WTC11 (cell line): ENCODE results near the gene LINC00632. TPM values are rescaled to one million over a fixed set of nuclear protein-coding genes. Genes with fewer than 3 reads are reported as not detected.

ENCODE experiments used
- ATAC-seq: fragments of 200-7000 bp; cut with Tn5 transposase; 2 replicates; pipeline ENCODE4 v1.10.0; 2021; ENCODE audit warnings: mild to moderate bottlenecking, moderate library complexity
- CTCF ChIA-PET: fragments of 300-600 bp; sonication (Branson Sonifier 250); formaldehyde crosslinking; loops from one replicate; lab custom pipeline; 2021; ENCODE audit warnings: antibody characterized with exemption; lab: Charles Lee
- POLR2A ChIA-PET: fragments of 350-600 bp; sonication (Branson Sonifier 250); formaldehyde crosslinking; loops from one replicate; lab custom pipeline; 2021; ENCODE audit warnings: antibody characterized with exemption; lab: Charles Lee
- DNase-seq: peaks from one replicate; pipeline ENCODE4 v3.0.0; 2021; ENCODE audit warnings: low spot score
- H3K27ac Mint-ChIP-seq: 2 replicates; pipeline ENCODE4 v1.8.0; 2021; ENCODE audit warnings: mixed read lengths
- H3K27me3 Mint-ChIP-seq: 2 replicates; pipeline ENCODE4 v1.8.0; 2021; ENCODE audit warnings: low read depth, mild to moderate bottlenecking, moderate library complexity, mixed read lengths
- H3K36me3 Mint-ChIP-seq: 2 replicates; pipeline ENCODE4 v1.8.0; 2021; ENCODE audit warnings: mixed read lengths
- H3K4me1 Mint-ChIP-seq: 2 replicates; pipeline ENCODE4 v1.8.0; 2022; ENCODE audit warnings: mixed read lengths
- H3K4me3 Mint-ChIP-seq: 2 replicates; pipeline ENCODE4 v1.8.0; 2021; ENCODE audit warnings: mild to moderate bottlenecking, moderate library complexity, mixed read lengths
- H3K9me3 Mint-ChIP-seq: 2 replicates; pipeline ENCODE4 v1.8.0; 2021; ENCODE audit warnings: mixed read lengths
- ERG ChIP-seq: fragments of 250-450 bp; sonication (Bioruptor Pico); IDR thresholded peaks from 2 replicates; pipeline ENCODE4 v1.8.0; 2021; ENCODE audit warnings: mild to moderate bottlenecking
- FOXJ3 ChIP-seq: sonication (generic); formaldehyde crosslinking; IDR thresholded peaks from 2 replicates; pipeline ENCODE4 v1.9.0; 2021; ENCODE audit warnings: missing genetic modification reagents, mild to moderate bottlenecking, borderline replicate concordance
- GRHL2 ChIP-seq: fragments of 250-450 bp; sonication (Bioruptor Pico); IDR thresholded peaks from 2 replicates; pipeline ENCODE4 v1.8.0; 2022; ENCODE audit warnings: mild to moderate bottlenecking, moderate library complexity; ENCODE audit not compliant: insufficient replicate concordance, severe bottlenecking
- MLX ChIP-seq: sonication (generic); formaldehyde crosslinking; IDR thresholded peaks from 2 replicates; pipeline ENCODE4 v1.8.1; 2023; ENCODE audit warnings: mild to moderate bottlenecking, missing genetic modification reagents, moderate library complexity
- NFATC4 ChIP-seq: fragments of 250-450 bp; sonication (Bioruptor Pico); IDR thresholded peaks from 2 replicates; pipeline ENCODE4 v1.9.0; 2021; ENCODE audit warnings: mild to moderate bottlenecking
- PRRX2 ChIP-seq: fragments of 250-450 bp; sonication (Bioruptor Pico); IDR thresholded peaks from 2 replicates; pipeline ENCODE4 v1.8.0; 2021; ENCODE audit warnings: mild to moderate bottlenecking
- SMAD4 ChIP-seq: sonication (generic); formaldehyde crosslinking; IDR thresholded peaks from 2 replicates; pipeline ENCODE4 v1.8.0; 2022; ENCODE audit warnings: mild to moderate bottlenecking, missing genetic modification reagents
- ZNF138 ChIP-seq: sonication (generic); formaldehyde crosslinking; conservative IDR thresholded peaks from 2 replicates; pipeline ENCODE4 v1.8.1; 2022; ENCODE audit warnings: mild to moderate bottlenecking, moderate library complexity, missing genetic modification reagents
- ZNF396 ChIP-seq: fragments of 250-450 bp; sonication (Bioruptor Pico); IDR thresholded peaks from 2 replicates; pipeline ENCODE4 v1.8.0; 2021; ENCODE audit warnings: mild to moderate bottlenecking, moderate library complexity, borderline replicate concordance
- total RNA-seq: library from RNA; stranded (reverse); gene quantifications from 3 replicates; pipeline ENCODE4 v1.2.3, GENCODE V29; 2021
- TF ChIP-seq, protein P1 (sequence below): fragments of 200-600 bp; IDR thresholded peaks from 2 replicates; pipeline ENCODE4 v1.8.0; 2022; ENCODE audit warnings: antibody characterized with exemption
- TF ChIP-seq, protein P2 (sequence below): fragments of 250-450 bp; sonication (Bioruptor Pico); IDR thresholded peaks from 2 replicates; pipeline ENCODE4 v1.9.0; 2021; ENCODE audit warnings: mild to moderate bottlenecking
- TF ChIP-seq, protein P3 (sequence below): sonication (generic); formaldehyde crosslinking; IDR thresholded peaks from 2 replicates; pipeline ENCODE4 v1.8.0; 2023; ENCODE audit warnings: missing genetic modification reagents
- TF ChIP-seq, protein P4 (sequence below): sonication (generic); formaldehyde crosslinking; IDR thresholded peaks from 2 replicates; pipeline ENCODE4 v1.8.1; 2022; ENCODE audit warnings: missing genetic modification reagents, borderline replicate concordance

The LINC00632 gene
- total RNA-seq, 1 experiment from 2014 or later, result 29.7 TPM

DNA sequence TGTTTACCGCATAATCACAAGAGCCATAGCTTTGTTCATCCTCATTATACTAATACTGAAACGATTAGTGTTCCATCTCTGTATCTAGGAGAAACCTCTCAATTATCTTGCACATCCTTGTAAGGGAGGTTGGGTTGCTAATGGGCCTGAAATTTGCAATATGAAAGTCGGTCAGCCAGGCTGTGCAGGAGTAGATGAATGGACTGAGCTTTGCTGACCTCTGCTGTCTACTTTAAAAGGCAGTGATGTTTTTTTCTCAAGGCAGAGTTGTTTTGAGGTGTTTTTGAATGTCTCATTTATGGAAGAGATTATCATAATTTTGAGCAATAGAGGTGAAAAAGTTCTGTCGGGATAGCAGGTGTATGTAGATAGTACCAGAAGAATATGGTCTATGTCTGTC, 47.9 kb upstream of the LINC00632 start:
- no peaks in the 10 kb centered on the region for H3K27me3 Mint-ChIP-seq
- peak; percentile 38; the same call in 1 of the 2 replicates for ATAC-seq
- POLR2A ChIA-PET, result no interaction called here
- DNase-seq, result no peak
- H3K4me3 Mint-ChIP-seq, result no peak overlapping the region
- CTCF ChIA-PET, result interaction anchor here (1.0 to 2.0 kb wide), 4 partner anchors 11 to 627 kb away, joined by 3 to 7 read pairs (median 5); no protein-coding TSS in a partner anchor
- TF ChIP-seq ZNF138 (CRISPR knock-in tag) (no peak), ZNF396 (CRISPR knock-in tag) (no peak)
- H3K27ac Mint-ChIP-seq, result no peak overlapping the region
- H3K4me1 Mint-ChIP-seq, result peaks cover 41% of the 10 kb centered on the region
- H3K36me3 Mint-ChIP-seq, result no peaks in the 10 kb centered on the region
- H3K9me3 Mint-ChIP-seq, result no peaks in the 10 kb centered on the region

- no peak for TF ChIP-seq MLX
- TF ChIP-seq, protein P1, sequence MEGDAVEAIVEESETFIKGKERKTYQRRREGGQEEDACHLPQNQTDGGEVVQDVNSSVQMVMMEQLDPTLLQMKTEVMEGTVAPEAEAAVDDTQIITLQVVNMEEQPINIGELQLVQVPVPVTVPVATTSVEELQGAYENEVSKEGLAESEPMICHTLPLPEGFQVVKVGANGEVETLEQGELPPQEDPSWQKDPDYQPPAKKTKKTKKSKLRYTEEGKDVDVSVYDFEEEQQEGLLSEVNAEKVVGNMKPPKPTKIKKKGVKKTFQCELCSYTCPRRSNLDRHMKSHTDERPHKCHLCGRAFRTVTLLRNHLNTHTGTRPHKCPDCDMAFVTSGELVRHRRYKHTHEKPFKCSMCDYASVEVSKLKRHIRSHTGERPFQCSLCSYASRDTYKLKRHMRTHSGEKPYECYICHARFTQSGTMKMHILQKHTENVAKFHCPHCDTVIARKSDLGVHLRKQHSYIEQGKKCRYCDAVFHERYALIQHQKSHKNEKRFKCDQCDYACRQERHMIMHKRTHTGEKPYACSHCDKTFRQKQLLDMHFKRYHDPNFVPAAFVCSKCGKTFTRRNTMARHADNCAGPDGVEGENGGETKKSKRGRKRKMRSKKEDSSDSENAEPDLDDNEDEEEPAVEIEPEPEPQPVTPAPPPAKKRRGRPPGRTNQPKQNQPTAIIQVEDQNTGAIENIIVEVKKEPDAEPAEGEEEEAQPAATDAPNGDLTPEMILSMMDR, result 0 out of 2 replicates have a peak, but pooled peaks have one; percentile 22
- Mint-ChIP-seq H3K4me3 (no peak overlapping the region), H3K27ac (no peak overlapping the region), H3K36me3 (no peaks in the 10 kb centered on the region), H3K9me3 (no peaks in the 10 kb centered on the region), H3K27me3 (no peaks in the 10 kb centered on the region; the same call in 1 of the 2 replicates), H3K4me1 (peaks cover 12% of the 10 kb centered on the region)
- no peak for DNase-seq
- CTCF ChIA-PET, result interaction anchor here (0.6 to 2.0 kb wide), 4 partner anchors 92 to 157 kb away, joined by 3 to 9 read pairs (median 6); no protein-coding TSS in a partner anchor
- no peak for ATAC-seq
- POLR2A ChIA-PET, result no interaction called here
Measured at GRCh38 chrX:140664939-140665338, 44.6 kb upstream of the LINC00632 start.

GRCh38 chrX:140672840-140673731, 36.5 kb upstream of the LINC00632 start:
- H3K9me3 Mint-ChIP-seq, result no peaks in the 10 kb centered on the region
- ChIA-PET CTCF (interaction anchor here (0.9 to 1.5 kb wide), 5 partner anchors 12 to 165 kb away, joined by 3 to 4 read pairs (median 3); no protein-coding TSS in a partner anchor), POLR2A (no interaction called here)
- no peak overlapping the region for H3K27ac Mint-ChIP-seq
- no peaks in the 10 kb centered on the region for H3K36me3 Mint-ChIP-seq
- DNase-seq (no peak), ATAC-seq (peak; percentile 47)
- no peak overlapping the region for H3K4me3 Mint-ChIP-seq
- no peak for TF ChIP-seq PRRX2
- TF ChIP-seq ERG (CRISPR knock-in tag), result no peak
- TF ChIP-seq, protein P2, sequence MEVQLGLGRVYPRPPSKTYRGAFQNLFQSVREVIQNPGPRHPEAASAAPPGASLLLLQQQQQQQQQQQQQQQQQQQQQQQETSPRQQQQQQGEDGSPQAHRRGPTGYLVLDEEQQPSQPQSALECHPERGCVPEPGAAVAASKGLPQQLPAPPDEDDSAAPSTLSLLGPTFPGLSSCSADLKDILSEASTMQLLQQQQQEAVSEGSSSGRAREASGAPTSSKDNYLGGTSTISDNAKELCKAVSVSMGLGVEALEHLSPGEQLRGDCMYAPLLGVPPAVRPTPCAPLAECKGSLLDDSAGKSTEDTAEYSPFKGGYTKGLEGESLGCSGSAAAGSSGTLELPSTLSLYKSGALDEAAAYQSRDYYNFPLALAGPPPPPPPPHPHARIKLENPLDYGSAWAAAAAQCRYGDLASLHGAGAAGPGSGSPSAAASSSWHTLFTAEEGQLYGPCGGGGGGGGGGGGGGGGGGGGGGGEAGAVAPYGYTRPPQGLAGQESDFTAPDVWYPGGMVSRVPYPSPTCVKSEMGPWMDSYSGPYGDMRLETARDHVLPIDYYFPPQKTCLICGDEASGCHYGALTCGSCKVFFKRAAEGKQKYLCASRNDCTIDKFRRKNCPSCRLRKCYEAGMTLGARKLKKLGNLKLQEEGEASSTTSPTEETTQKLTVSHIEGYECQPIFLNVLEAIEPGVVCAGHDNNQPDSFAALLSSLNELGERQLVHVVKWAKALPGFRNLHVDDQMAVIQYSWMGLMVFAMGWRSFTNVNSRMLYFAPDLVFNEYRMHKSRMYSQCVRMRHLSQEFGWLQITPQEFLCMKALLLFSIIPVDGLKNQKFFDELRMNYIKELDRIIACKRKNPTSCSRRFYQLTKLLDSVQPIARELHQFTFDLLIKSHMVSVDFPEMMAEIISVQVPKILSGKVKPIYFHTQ, result no peak
- no peak for TF ChIP-seq NFATC4 (CRISPR knock-in tag)
- no peak for TF ChIP-seq SMAD4
- TF ChIP-seq, protein P3, sequence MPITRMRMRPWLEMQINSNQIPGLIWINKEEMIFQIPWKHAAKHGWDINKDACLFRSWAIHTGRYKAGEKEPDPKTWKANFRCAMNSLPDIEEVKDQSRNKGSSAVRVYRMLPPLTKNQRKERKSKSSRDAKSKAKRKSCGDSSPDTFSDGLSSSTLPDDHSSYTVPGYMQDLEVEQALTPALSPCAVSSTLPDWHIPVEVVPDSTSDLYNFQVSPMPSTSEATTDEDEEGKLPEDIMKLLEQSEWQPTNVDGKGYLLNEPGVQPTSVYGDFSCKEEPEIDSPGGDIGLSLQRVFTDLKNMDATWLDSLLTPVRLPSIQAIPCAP (CRISPR knock-in tag), result no peak
- no peak for TF ChIP-seq GRHL2
- TF ChIP-seq, protein P4, sequence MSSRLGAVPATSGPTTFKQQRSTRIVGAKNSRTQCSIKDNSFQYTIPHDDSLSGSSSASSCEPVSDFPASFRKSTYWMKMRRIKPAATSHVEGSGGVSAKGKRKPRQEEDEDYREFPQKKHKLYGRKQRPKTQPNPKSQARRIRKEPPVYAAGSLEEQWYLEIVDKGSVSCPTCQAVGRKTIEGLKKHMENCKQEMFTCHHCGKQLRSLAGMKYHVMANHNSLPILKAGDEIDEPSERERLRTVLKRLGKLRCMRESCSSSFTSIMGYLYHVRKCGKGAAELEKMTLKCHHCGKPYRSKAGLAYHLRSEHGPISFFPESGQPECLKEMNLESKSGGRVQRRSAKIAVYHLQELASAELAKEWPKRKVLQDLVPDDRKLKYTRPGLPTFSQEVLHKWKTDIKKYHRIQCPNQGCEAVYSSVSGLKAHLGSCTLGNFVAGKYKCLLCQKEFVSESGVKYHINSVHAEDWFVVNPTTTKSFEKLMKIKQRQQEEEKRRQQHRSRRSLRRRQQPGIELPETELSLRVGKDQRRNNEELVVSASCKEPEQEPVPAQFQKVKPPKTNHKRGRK (CRISPR knock-in tag), result no peak
- no peak for TF ChIP-seq FOXJ3
- H3K27me3 Mint-ChIP-seq, result peaks cover 26% of the 10 kb centered on the region
- H3K4me1 Mint-ChIP-seq, result peaks cover 18% of the 10 kb centered on the region
